ENCODE results near the gene KCNK15.
"Not testable (repeated sequence)": the region's sequence is repeated elsewhere in the genome, so short reads cannot be mapped to it uniquely, and the experiment has no call there.

KCNK15 gene

DNA sequence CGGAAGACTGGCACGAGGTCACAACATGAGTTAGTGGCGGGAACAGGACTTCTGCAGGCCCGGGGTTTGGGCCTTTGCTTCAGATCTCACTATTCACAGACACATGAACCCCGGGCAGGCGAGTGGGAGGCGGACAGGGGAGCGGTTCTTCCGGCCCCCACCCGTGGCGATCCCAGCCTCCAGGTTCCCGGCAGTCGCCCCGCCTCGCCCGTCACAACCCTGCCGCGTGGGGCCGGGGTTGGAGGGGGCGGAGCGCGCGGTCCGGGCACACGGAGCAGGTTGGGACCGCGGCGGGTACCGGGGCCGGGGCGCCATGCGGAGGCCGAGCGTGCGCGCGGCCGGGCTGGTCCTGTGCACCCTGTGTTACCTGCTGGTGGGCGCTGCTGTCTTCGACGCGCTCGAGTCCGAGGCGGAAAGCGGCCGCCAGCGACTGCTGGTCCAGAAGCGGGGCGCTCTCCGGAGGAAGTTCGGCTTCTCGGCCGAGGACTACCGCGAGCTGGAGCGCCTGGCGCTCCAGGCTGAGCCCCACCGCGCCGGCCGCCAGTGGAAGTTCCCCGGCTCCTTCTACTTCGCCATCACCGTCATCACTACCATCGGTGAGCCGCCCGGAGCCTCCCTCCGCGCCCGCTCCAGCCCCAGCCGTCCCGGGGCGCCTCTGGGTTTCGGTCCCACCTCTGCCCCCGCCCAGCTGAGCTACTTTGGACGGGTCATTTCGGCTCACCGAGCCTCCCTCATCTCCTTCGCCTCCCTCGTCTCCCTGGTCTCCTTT lies at the start of gene KCNK15:
KCNK15 (plus strand) TSS at position 268 of the 769 bp plus-strand sequence; CDS start at position 314, 46 bp downstream.
- in situ Hi-C loops (cut with MboI; ENCODE audit: low sequenced_read_pairs) = no loop called here

DNA sequence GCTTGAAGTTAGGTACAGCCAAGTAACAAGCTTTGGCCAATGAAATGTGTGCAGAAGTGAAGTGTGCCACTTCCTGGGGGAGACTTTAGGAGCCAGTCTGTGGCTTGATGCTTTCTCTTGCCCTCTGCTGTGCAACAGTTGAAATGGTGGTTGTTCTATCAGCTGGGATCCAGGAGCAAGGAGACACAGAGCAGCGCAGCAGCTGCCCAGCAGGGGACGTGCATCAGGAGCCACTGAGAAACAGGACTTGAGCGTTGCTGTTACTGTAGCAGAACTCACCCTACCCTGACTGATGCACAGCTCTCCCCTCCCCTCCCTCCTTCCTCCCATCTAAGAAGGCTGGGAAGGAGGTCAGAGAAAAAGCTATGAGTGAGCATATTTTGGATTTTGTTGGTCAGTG lies 49.4 kb upstream of the KCNK15 start:
- in situ Hi-C loops (cut with MboI; ENCODE audit: low sequenced_read_pairs) = no loop called here

DNA sequence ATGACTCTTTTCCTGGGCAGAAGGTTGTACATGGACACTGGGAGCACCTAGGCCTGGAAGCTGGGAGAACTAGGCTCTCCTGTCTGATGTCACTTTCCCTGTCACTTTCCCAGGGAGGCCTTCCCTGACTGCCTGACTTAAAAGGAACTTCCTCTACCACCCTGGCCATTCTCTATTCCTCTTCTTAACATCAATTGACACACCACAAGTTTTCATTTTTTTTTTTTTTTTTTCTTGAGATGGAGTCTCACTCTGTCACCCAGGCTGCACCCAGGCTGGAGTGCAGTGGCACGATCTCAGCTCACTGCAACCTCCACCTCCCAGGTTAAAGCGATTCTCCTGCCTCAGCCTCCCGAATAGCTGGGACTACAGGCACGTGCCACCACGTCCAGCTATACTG lies 48.6 kb upstream of the KCNK15 start:
- in situ Hi-C loops (cut with MboI; ENCODE audit: low sequenced_read_pairs) = not testable (repeated sequence)

DNA sequence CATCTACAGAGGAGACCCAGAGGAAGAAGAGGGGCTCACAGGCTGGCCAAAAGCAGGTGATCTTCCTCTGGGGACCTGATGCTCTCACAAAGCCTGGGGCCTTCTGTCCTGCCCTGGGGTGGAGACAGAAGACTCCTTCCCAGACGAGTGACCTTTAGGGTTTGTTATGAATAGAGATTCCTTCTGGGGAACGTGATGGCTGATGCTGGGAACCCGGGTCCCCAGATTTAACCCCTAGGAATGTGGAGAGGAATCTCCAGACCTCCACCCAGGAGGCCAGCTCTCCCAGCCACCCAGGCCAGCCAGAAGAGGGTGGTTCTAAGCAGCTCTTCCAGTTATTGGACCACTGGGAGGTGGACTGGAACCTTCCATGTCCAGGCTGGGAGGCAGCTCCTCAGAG lies 47.3 kb upstream of the KCNK15 start:
- in situ Hi-C loops (cut with MboI; ENCODE audit: low sequenced_read_pairs) = no loop called here

DNA sequence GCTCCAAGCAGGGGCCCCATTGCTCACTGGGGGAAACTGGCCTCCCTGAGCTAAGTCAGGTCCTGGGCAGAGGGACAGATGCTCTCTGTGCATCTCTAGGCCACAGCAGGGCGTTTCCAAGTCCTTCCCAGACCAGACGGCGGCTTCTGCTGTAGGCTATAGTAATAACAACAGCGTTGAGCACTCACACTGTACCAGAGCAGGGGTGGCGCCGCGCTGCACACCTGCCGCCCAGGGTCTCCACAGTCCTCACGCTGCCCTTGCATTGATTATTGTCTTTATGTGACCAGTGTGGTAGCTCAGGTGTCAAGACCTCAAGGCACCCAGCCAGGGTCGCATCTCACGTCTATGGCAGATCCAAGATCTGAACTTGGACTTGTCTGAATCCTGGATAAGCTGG lies 45.4 kb upstream of the KCNK15 start:
- in situ Hi-C loops (cut with MboI; ENCODE audit: low sequenced_read_pairs) = no loop called here

DNA sequence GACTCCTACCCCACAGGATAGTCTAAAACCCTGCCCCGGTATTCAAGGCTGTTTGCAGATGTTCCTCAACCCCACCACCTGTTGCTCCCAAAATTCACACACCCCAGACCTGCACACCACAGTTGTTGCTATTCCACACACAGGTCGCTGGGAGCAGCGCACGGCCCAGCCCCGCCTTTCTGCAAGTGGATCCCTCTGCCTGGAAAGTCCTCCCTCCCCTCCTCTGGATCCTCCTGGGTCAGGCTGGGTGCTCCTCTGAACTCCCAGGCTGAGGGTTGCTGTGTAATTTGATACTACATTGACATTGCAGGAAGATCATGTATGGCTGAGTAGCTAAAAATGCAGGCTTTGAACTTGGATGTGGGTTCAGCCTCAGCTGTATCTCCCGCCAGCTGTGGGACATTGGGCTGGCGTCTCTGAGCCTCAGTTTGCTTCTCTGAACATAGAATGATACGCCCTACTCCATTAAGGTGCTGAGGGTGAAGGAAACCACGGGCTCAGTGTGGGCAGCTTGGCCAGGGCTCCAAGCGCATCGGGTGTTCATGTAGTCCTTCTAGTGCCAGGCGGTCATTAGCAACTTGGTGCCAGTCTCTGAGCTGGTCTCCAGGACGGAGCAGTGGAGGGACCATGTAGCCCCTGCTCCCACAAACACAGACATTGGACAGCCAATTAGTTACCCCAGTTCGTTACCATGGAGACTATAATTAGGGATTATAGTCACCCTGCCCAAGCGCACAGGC lies 44.4 kb upstream of the KCNK15 start:
- in situ Hi-C loops (cut with MboI; ENCODE audit: low sequenced_read_pairs) = no loop called here

DNA sequence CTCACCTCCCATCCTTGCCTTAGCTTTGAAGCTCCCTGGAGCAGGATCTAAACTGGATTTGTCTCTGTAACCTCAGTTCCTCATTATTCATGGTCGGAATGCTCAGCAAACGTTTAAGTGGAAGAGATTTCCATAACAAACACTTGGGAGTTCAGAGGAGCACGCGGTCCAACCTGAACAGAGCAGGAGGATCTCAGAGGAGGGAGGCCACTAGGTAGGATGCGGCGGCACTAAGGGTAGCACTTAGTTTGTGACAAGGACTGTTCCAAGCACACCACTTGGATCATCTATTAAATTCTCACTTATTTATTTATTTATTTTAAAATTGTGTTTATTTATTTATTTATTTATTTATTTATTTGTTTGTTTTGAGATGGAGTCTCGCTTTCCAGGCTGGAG lies 43.8 kb upstream of the KCNK15 start:
- in situ Hi-C loops (cut with MboI; ENCODE audit: low sequenced_read_pairs) = no loop called here

DNA sequence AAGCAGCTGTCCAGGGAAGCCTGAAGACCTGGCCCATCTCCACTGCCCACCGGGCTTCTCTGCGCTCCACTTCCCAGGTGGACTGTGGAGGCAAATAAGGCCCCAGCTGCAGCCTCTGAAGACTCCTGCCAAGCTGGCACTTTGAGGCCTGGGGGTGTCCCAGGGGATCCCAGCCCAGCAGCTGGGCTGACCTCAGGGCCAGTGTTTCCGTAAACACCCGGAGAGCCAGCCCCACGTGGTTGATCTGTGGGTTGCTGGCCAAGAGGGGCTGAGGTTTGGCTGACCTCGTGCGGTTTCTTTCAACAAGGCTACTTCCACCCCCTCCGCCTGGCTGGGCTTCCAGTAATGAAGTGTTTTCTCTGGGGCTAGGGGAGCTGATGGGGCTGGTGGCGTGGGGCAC lies 42.9 kb upstream of the KCNK15 start:
- in situ Hi-C loops (cut with MboI; ENCODE audit: low sequenced_read_pairs) = no loop called here

DNA sequence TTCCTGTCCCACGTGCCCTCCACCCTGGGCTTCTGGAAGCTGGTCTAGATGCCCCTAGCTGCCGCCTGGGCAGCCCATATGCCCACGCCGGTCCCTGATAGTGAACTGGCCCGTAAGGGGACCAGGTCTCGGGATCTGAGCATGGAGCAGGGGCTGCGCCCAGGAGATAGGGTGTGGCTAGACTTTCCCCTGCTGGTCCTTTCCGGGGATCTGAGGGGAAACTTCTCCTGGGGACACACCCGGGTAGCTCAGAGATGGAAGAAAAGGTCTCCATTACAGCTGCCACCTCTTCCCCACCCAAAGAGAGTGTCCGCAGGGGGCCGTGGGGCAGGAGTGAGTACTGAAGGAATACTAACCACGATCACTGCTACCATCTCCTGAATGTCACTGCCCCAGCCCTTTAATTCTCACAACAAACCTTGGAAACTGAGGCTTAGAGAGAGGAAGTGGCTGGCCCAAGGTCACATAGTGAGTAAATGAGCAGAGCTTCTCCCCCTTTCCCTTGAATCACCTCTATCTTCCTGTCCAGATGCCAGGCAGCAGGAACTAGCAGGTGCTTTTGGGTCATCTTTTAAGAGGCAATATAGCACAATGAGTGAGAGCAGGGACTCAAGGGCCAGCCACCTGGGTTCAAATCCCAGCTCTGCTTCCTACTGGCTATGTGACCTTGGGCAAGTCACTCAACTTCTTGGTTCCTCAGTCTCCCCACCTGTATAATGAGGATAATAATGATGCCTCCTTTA lies 42.3 kb upstream of the KCNK15 start:
- in situ Hi-C loops (cut with MboI; ENCODE audit: low sequenced_read_pairs) = no loop called here

DNA sequence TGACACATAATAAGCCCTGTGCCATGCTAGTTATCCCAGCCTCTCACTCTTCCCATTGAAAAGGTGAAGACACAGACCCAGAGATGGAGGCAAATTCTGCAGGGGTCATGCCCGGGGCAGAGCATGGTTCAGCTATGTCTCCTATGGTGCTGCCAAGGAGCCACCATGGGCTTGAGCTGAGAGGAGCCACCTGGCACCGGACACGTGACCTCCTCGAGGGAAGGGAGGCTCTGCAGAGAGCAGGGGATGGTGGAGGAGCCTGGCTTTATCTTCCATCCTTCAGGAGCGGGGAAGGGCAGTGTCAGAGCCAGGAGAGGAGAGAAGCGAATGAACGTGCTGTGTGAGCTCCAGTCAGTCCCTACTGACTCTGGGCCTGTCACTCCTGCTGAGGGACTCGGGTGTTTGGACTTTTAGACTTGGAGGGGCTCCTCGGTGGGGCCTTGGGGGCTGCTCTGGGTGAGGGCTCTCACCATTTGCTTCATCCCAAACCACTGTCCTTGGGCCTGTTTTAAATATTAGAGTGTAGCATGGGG lies 41.6 kb upstream of the KCNK15 start:
- in situ Hi-C loops (cut with MboI; ENCODE audit: low sequenced_read_pairs) = no loop called here

DNA sequence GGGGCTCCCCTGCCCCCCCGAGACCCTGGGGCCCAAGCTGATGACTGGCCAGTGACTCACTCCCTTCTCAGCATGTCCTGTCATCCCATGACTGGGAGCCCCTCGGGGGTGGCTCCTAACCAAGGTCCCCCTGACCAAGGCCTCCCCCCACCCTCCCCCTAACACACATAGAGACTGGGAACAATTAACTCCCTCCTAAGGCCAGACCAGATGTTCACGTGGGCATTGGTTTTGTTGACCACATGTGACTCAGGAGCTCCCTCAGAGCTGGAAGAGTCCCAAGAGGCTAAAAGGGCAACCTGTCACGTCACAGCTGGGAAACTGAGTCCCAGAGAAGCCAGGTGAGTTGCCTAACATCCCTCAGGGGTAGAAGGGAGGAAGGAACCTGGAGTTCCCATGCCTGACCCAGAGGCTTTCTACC lies 41.1 kb upstream of the KCNK15 start:
- in situ Hi-C loops (cut with MboI; ENCODE audit: low sequenced_read_pairs) = no loop called here

DNA sequence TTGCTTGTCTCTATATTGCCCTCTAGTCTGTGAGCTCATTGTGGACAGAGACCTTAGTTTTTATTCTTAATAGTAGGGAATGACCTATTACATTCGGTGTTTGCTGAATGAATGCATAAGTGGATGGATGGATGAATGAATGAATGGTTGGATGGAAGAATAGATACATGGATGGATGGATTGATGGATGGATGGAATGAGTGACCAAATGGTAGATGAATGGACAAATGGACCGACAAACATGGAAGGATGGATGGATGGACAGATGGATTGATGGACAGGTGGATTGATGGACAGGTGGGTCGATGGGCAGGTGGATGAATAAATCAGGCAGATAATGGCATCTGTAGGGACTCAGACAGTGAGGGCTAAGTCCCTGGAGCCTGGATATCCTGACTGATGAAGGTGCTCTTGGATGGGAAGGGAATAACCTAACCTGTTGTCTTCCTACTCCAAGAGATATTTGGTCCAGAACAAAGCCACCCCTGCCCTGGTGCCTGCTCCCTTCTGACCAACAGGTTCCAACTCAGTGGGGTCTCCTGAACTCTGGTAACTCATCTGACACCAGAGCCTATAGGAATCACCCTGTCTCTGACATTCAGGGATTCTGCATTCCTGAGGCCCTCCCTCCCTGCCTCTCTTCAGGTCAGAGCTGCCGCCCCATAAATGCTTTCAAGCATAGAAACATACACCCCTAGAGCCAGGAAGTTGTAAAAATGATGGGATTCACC lies 40.1 kb upstream of the KCNK15 start:
- in situ Hi-C loops (cut with MboI; ENCODE audit: low sequenced_read_pairs) = no loop called here

DNA sequence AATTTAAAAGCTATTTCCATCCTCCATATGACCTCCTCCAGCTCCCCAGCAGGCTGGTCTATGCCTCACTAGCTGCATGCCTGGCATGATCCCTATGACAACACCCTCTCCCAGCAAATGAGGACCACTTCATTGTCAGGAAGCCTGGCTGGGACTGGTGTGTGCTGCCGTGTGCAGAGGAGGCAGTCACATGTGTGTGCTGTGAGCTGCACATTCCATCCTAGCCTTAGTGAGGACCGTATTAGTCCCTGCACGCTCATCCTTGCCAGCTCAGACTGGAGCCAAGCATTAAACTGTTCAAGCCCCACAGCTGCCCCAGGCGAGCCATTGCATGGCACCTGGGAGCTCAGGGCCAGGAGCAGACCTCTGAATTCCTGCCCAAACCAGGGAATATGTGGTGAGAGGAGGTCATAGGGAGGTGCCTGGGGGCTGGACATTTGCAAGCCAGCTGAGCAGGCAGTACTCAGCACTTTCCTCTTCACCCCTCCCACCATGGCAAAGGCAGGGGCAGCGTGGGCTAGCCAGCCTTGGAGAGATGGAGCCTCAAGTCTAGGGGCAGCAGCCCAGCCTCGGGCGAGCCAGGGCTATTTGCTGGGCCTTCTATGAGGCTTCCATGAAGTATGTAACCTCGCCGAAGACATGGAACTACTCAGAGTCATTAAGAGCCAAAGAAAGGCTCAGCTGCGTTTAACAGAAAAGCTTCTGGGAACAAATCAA lies 39.2 kb upstream of the KCNK15 start:
- in situ Hi-C loops (cut with MboI; ENCODE audit: low sequenced_read_pairs) = no loop called here

DNA sequence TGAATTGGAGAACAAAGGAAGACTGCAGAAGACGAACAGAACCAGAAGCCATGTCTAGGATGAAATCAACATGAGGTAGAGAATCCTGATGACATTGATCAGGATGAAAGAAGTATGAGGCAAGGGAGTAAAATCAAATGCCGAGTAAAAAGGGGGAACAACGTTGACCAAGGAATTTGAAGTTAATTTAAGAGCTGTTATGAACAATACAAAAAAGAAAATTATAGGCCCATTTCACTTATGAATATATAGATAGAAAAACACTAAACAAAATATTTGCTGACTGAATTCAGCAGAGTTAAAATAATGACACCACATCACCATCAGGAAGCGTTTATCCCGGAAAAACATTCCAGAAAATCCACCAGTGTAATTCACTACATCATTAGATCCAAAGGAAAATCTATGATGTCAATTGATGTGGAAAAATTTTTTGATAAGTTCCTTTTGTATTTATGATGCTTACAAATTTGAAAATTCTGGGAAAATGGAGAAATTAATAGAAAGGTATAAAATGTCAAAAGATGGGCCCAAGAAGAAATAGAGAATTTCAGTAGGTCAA lies 38.6 kb upstream of the KCNK15 start:
- in situ Hi-C loops (cut with MboI; ENCODE audit: low sequenced_read_pairs) = no loop called here

DNA sequence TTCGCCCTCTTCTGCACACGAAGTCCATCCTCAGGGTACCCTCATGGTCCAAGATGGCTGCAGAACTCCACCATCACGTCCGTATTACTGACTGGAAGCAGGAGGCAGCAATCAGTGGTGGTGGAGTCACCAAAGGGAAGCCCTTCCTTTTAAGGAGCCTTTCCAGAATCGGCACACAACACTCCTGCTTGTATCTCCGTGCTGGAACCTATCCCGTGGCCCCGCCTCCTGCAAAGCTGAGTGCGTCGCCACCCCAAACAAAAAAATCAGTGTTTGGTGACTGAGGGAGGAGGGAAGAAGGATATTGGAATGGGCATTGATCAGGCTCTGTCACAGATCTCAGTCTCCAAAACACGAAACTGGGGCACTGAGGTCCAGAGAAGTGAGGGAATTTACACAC lies 36.3 kb upstream of the KCNK15 start:
- in situ Hi-C loops (cut with MboI; ENCODE audit: low sequenced_read_pairs) = no loop called here

DNA sequence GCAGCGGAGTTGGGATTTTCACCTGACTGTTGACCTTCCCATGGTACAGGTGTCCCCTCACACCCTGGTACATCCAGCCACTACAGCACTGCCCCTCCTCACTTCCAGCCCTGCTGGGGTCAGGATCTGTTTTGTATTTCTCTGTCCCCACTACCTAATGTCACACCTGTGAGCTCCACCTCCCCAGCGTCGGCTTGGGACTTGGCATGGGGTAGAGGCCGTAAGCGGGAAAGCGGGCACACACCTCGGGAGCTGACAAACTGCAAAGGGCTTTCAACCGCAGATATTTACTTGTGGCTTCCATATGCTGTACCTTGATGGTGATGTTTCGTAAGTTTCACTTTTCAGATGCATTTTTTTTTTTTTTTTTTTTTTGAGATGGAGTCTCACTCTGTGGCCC lies 35.9 kb upstream of the KCNK15 start:
- in situ Hi-C loops (cut with MboI; ENCODE audit: low sequenced_read_pairs) = no loop called here

DNA sequence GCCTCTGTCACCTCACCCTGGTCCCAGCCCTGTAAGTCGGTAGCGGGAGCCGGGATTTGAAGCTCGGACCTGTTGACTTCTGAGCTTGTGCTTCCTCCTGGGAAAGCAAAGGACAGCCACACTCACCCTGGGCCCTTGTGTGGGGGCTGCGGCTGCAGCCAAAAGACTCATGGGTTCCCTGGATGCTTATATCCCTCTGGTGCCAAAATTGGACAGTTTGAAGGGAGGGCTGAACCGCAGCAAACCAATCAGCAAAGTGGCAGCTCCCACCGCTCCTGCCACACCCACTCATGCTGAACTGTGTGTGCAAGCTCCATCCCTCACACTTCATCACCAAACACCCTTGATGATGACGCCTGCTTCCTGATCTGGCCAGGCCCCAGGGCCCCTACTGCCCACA lies 34.4 kb upstream of the KCNK15 start:
- in situ Hi-C loops (cut with MboI; ENCODE audit: low sequenced_read_pairs) = no loop called here

DNA sequence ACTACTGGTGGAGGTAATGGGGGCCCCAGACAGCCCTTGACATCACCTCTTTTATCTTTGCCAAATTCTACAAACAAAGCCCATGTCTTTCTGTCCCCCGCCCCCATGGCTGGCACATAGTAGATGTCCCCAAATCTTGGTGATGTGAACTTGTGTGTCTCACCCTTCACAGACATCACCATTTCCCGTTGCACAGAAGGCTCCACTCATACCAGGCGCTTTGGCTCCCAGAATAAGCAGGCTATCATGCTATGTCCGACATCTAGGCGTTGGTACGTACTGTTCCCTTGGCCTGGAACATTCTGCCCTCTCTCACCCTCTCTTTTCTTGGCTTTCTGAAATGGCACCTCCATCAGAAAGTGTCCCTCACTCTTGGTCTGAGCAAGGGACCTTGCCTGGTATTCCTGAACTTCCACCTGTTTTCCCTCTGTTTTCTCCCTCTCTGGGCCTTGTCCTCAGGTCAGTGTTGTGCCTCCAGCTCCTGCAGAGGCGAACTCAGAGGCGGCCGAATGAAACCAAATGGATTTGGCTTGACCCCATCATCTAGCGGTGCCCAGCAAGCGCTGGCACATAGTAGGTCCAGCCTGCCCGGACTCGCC lies 31.5 kb upstream of the KCNK15 start:
- in situ Hi-C loops (cut with MboI; ENCODE audit: low sequenced_read_pairs) = no loop called here

DNA sequence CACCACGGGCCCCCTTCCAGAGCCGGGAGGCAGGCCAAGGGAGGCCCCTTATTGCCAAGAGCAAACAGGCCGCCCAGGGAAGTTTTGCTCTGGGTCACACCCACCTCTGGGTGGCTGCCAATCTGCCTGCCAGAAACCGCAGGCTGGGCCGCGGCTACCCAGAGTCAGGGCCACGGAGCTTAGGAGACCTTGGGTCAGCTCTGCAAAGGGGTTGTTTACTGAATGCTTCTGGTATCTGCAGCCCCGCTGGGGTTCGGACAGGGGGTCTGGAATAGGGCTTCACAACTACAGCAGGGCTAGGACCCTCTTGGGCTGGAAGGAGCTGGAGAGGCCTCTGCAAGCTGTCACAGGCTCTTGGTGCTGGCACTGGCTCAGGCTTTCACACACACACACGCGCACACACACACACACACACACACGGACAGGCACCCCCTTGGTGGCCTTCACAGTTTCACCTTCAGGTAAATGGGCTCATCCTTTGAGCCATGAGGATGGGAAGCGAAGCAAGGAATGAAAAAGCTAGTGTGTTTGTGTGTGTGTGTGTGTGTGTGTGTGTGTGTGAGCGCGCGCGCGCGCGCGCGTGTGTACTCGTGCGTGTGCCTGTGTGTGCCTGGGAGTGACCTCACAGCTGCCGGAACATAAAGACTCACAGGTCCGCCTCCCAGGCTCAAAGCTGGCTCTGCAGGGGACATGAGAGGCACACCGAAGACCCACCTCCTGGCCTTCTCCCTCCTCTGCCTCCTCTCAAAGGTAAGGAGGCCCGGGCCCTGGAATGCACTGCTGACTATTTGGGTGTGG lies 30.8 kb upstream of the KCNK15 start, which contains the start of gene CCN5:
CCN5 (plus strand) TSS at position 669 of the 798 bp plus-strand sequence; CDS start at position 691, 22 bp downstream.
- in situ Hi-C loops (cut with MboI; ENCODE audit: low sequenced_read_pairs) = no loop called here

Data from HL-60/S4 treated with phorbol 12-myristate 13-acetate at 8.2 ng/mL for 4 days and 3 days (cell line).